B cell (primary cell): ENCODE measurements around the gene TNIK. TPM values are rescaled to one million over a fixed set of nuclear protein-coding genes. Genes with fewer than 3 reads are reported as not detected.

Source experiments
- ATAC-seq: fragments of 200-7000 bp; cut with Tn5 transposase; one replicate; pipeline ENCODE4 v1.10.0; 2021; ENCODE audit warnings: low read depth, mild to moderate bottlenecking, moderate number of reproducible peaks, moderate library complexity
- CTCF ChIA-PET: fragments of 350-600 bp; sonication (Branson Sonifier 250); formaldehyde crosslinking; loops from one replicate; lab custom pipeline; 2021; ENCODE audit warnings: antibody characterized with exemption, inconsistent platforms; lab: Charles Lee
- POLR2A ChIA-PET: fragments of 350-600 bp; sonication (Branson Sonifier 250); formaldehyde crosslinking; loops from one replicate; lab custom pipeline; 2021; ENCODE audit warnings: antibody characterized with exemption; lab: Charles Lee
- DNase-seq: peaks from one replicate; pipeline ENCODE4 v3.0.0; 2013
- H2AFZ ChIP-seq: 2 replicates; pipeline ENCODE4 v1.6.1; 2012; ENCODE audit warnings: mild to moderate bottlenecking, low read depth, low read length; ENCODE audit not compliant: insufficient read depth, poor library complexity, severe bottlenecking
- H3K27ac ChIP-seq, 2 donors: 1 replicate in 1 of 2; 2 replicates in 1 of 2; pipeline ENCODE4 v1.5.1; 2012 to 2013; ENCODE audit warnings: low read length in 2 of 2, mild to moderate bottlenecking in 2 of 2, moderate library complexity in 1 of 2
- H3K27me3 ChIP-seq, 4 experiments: fragments of 200-600 bp in 1 of 4; sonication (generic) in 1 of 4; replicated peaks in 1 of 4; 1 replicate in 2 of 4; 2 replicates in 2 of 4; pipeline versions ENCODE4 v1.6.1 to v1.7.0; 2013 to 2016; ENCODE audit warnings: low read length in 3 of 4, mild to moderate bottlenecking in 2 of 4, mixed read lengths in 1 of 4, moderate library complexity in 1 of 4; ENCODE audit not compliant: insufficient read depth in 4 of 4, control insufficient read depth in 3 of 4; ENCODE audit errors: control extremely low read depth in 1 of 4
- H3K36me3 ChIP-seq, 2 experiments: replicated peaks in 1 of 2; 1 replicate in 1 of 2; 2 replicates in 1 of 2; pipeline versions ENCODE4 v1.6.1 to v1.7.1; 2013; ENCODE audit warnings: low read length in 1 of 2; ENCODE audit not compliant: insufficient read depth in 2 of 2, control insufficient read depth in 1 of 2; ENCODE audit errors: control extremely low read depth in 1 of 2, extremely low read depth in 1 of 2
- H3K4me1 ChIP-seq, 2 donors: fragments of 200-600 bp in 1 of 2; sonication (generic) in 1 of 2; 1 replicate in 1 of 2; 2 replicates in 1 of 2; pipeline versions ENCODE4 v1.5.1 to v1.6.1; 2013 to 2017; ENCODE audit warnings: low read length in 2 of 2; ENCODE audit not compliant: control insufficient read depth in 2 of 2, insufficient read depth in 2 of 2
- H3K4me2 ChIP-seq: replicated peaks from 2 replicates; pipeline ENCODE3; 2012; ENCODE audit warnings: mild to moderate bottlenecking, low read depth, low read length; ENCODE audit not compliant: poor library complexity, severe bottlenecking
- H3K4me3 ChIP-seq, 5 experiments: fragments of 200-600 bp in 1 of 5; sonication (generic) in 1 of 5; 1 replicate in 3 of 5; 2 replicates in 2 of 5; pipeline versions ENCODE4 v1.5.1 to v1.7.0; 2011 to 2016; ENCODE audit warnings: low read length in 4 of 5, mild to moderate bottlenecking in 4 of 5, low read depth in 2 of 5, control low read depth in 1 of 5, moderate library complexity in 1 of 5; ENCODE audit not compliant: insufficient read depth in 1 of 5; ENCODE audit errors: control extremely low read depth in 1 of 5, extremely low read depth in 1 of 5
- H3K79me2 ChIP-seq: fragments of 200-600 bp; sonication (generic); one replicate; pipeline ENCODE4 v1.6.0; 2016; ENCODE audit warnings: low read length; ENCODE audit not compliant: control insufficient read depth, insufficient read depth
- H3K9ac ChIP-seq: fragments of 200-600 bp; sonication (generic); 2 replicates; pipeline ENCODE4 v1.6.1; 2017; ENCODE audit warnings: mild to moderate bottlenecking, low read length, moderate library complexity
- H3K9me3 ChIP-seq, 3 donors: one replicate each; pipeline versions ENCODE4 v1.6.1 to v1.7.1; 2013; ENCODE audit warnings: low read length in 2 of 3; ENCODE audit not compliant: control insufficient read depth in 2 of 3, insufficient read depth in 1 of 3; ENCODE audit errors: control extremely low read depth in 1 of 3
- H4K20me1 ChIP-seq: 2 replicates; pipeline ENCODE4 v1.6.0; 2012; ENCODE audit warnings: mild to moderate bottlenecking, low read length; ENCODE audit not compliant: insufficient read depth, control insufficient read depth, poor library complexity, severe bottlenecking
- H3K27ac Mint-ChIP-seq: one replicate; pipeline ENCODE4 v1.8.0; 2021; ENCODE audit warnings: mixed read lengths
- H3K27me3 Mint-ChIP-seq: one replicate; pipeline ENCODE4 v1.8.0; 2021; ENCODE audit warnings: mixed read lengths
- H3K4me1 Mint-ChIP-seq: one replicate; pipeline ENCODE4 v1.8.0; 2021; ENCODE audit warnings: mixed read lengths
- H3K4me3 Mint-ChIP-seq: one replicate; pipeline ENCODE4 v1.8.0; 2021; ENCODE audit warnings: mixed read lengths
- H3K9me3 Mint-ChIP-seq: one replicate; pipeline ENCODE4 v1.8.0; 2022; ENCODE audit warnings: mixed read lengths; ENCODE audit not compliant: insufficient read depth
- EZH2 ChIP-seq: IDR thresholded peaks from 2 replicates; pipeline ENCODE4 v1.6.1; 2012; ENCODE audit warnings: borderline replicate concordance, low read depth, mild to moderate bottlenecking, moderate library complexity, low read length; ENCODE audit not compliant: insufficient read depth, poor library complexity, severe bottlenecking
- WGBS: methylation state at CpG from one replicate; pipeline ENCODE4 v1.1.5; 2013; ENCODE audit warnings: missing lambda C conversion rate; ENCODE audit not compliant: insufficient coverage; 5-methylcytosine and 5-hydroxymethylcytosine counted together
- intact Hi-C: fragments of 100-400 bp; cut with micrococcal nuclease; formaldehyde crosslinking; loops from one replicate; pipeline ENCODE4 v1.10.0; 2022
- polyA plus RNA-seq: library from polyadenylated mRNA; depleted of rRNA; stranded (reverse); fragments of >200 nt; gene quantifications from 2 replicates; pipeline ENCODE4 v1.2.3, GENCODE V29; 2012
- total RNA-seq, 2 donors: library from RNA; stranded (reverse); fragments of 120-200 nt in 1 of 2; gene quantifications; 1 replicate in 1 of 2; 2 replicates in 1 of 2; pipeline versions ENCODE4 v1.2.3 to v1.2.4, GENCODE V29; 2013 to 2022
- TF ChIP-seq, protein P1 (sequence below): fragments of 200-600 bp; IDR thresholded peaks from one replicate; pipeline ENCODE4 v1.8.0; 2022; ENCODE audit warnings: antibody characterized with exemption, mild to moderate bottlenecking

TNIK gene
- total and polyA plus RNA-seq, 2 donors (not counting 1 experiment from before 2014, with no cell fraction given) = 0.66 to 7.7 TPM

DNA sequence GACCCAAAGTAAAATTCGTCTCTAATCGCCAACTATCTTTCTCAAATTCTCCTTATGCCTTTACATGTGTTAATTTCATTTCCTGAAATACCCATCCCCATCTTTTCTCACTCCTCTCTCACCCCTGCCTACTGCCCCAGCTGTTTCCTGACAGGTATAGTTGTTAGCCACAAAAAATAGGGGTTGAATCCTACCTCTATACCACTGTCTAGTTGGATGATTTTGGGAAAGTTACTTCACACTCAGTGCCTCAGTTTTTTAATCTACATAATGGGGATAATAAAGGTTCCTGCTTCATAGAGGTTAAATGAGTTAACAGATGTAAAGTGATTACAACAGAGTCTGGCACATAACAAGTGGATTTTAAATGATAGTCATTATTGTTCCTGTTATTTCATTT, 189.7 kb downstream of the TNIK start:
- no peaks in the 10 kb centered on the region for H3K36me3 ChIP-seq
- no peak overlapping the region for H3K27ac ChIP-seq
- Mint-ChIP-seq H3K27ac (no peak overlapping the region), H3K27me3 (no peaks in the 10 kb centered on the region), H3K9me3 (no peaks in the 10 kb centered on the region), H3K4me3 (no peak overlapping the region), H3K4me1 (peaks cover 3% of the 10 kb centered on the region)
- 79% methylated on average over 2 of the region's 2 CpGs for WGBS
- no peak overlapping the region for H3K4me3 ChIP-seq
- no peaks in the 10 kb centered on the region for H3K4me1 ChIP-seq
- no peaks in the 10 kb centered on the region for H3K27me3 ChIP-seq
- ChIA-PET POLR2A (no interaction called here), CTCF (no interaction called here)
- no peak overlapping the region for H3K9ac ChIP-seq
- TF ChIP-seq, protein P1, sequence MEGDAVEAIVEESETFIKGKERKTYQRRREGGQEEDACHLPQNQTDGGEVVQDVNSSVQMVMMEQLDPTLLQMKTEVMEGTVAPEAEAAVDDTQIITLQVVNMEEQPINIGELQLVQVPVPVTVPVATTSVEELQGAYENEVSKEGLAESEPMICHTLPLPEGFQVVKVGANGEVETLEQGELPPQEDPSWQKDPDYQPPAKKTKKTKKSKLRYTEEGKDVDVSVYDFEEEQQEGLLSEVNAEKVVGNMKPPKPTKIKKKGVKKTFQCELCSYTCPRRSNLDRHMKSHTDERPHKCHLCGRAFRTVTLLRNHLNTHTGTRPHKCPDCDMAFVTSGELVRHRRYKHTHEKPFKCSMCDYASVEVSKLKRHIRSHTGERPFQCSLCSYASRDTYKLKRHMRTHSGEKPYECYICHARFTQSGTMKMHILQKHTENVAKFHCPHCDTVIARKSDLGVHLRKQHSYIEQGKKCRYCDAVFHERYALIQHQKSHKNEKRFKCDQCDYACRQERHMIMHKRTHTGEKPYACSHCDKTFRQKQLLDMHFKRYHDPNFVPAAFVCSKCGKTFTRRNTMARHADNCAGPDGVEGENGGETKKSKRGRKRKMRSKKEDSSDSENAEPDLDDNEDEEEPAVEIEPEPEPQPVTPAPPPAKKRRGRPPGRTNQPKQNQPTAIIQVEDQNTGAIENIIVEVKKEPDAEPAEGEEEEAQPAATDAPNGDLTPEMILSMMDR = no peak
- no peak for TF ChIP-seq EZH2
- no peak for ATAC-seq
- no peaks in the 10 kb centered on the region for H3K79me2 ChIP-seq
- H3K4me2 ChIP-seq = no peak overlapping the region
- H3K9me3 ChIP-seq = peaks cover 0 to 4% (median 0%) of the 10 kb centered on the region in 3 donors
- no peak overlapping the region for H2AFZ ChIP-seq
- DNase-seq = no peak
- H4K20me1 ChIP-seq = no peaks in the 10 kb centered on the region
- intact Hi-C loops = no loop called here

- no peak for DNase-seq
- Mint-ChIP-seq H3K27me3 (no peaks in the 10 kb centered on the region), H3K4me1 (peaks cover 3% of the 10 kb centered on the region), H3K9me3 (no peaks in the 10 kb centered on the region), H3K4me3 (no peak overlapping the region), H3K27ac (no peak overlapping the region)
- Histone ChIP-seq H3K27me3 (no peaks in the 10 kb centered on the region), H3K9me3 (peaks cover 0 to 4% (median 0%) of the 10 kb centered on the region in 3 donors), H3K36me3 (no peaks in the 10 kb centered on the region), H3K4me1 (no peaks in the 10 kb centered on the region), H3K79me2 (no peaks in the 10 kb centered on the region), H2AFZ (no peak overlapping the region), H3K4me3 (no peak overlapping the region), H4K20me1 (no peaks in the 10 kb centered on the region), H3K4me2 (no peak overlapping the region), H3K9ac (no peak overlapping the region), H3K27ac (no peak overlapping the region)
- intact Hi-C loops = no loop called here
- no peak for ATAC-seq
- ChIA-PET CTCF (no interaction called here), POLR2A (no interaction called here)
- no peak for TF ChIP-seq EZH2
- TF ChIP-seq, protein P1 = no peak
Measured at GRCh38 chr3:171269542-171269941, 190.7 kb downstream of the TNIK start.
